Central memory CD4-positive, alpha-beta T cell (primary cell): ENCODE data around the gene PCDH1.
"Not testable (repeated sequence)": the region's sequence is repeated elsewhere in the genome, so short reads cannot be mapped to it uniquely, and the experiment has no call there.

Source experiments
- DNase-seq: peaks from one replicate; pipeline ENCODE4 v3.0.0; 2022
- total RNA-seq, 3 experiments: gene quantifications; one replicate each; lab custom pipeline; 2026; lab: John Stamatoyannopoulos, UW

The PCDH1 gene
- total RNA-seq = 0 to 0.77 (median 0.04) reads per million in 3 experiments

GRCh38 chr5:141878186-141878710 is at the start of gene PCDH1:
Gene PCDH1, minus strand, starts transcription at chr5:141878410. Its CDS starts 148 bp downstream, at chr5:141878262.
- DNase-seq = peak; percentile 18

- DNase-seq = no peak
Observed at GRCh38 chr5:141926434-141926833, 48.2 kb upstream of the PCDH1 start.

- peak; percentile 89 for DNase-seq
Observed at GRCh38 chr5:141923448-141924313, 45.5 kb upstream of the PCDH1 start, which contains the start of gene DELE1. Gene DELE1, plus strand, starts transcription at chr5:141923871. Its CDS starts 71 bp downstream, at chr5:141923942.

GRCh38 chr5:141922827-141923447 is 44.7 kb upstream of the PCDH1 start:
- not testable (repeated sequence) for DNase-seq

- DNase-seq = no peak
Observed at GRCh38 chr5:141920771-141921170, 42.6 kb upstream of the PCDH1 start.

GRCh38 chr5:141919218-141920119 is 41.3 kb upstream of the PCDH1 start:
- no peak for DNase-seq

- DNase-seq = no peak
Observed at GRCh38 chr5:141917760-141918159, 39.5 kb upstream of the PCDH1 start.

GRCh38 chr5:141916522-141916921 is 38.3 kb upstream of the PCDH1 start:
- no peak for DNase-seq

- no peak for DNase-seq
Observed at GRCh38 chr5:141915881-141916336, 37.7 kb upstream of the PCDH1 start.

- no peak for DNase-seq
Observed at GRCh38 chr5:141914797-141915196, 36.6 kb upstream of the PCDH1 start.

GRCh38 chr5:141914199-141914743 is 36.1 kb upstream of the PCDH1 start:
- no peak for DNase-seq

- DNase-seq = no peak
Observed at GRCh38 chr5:141913560-141914198, 35.5 kb upstream of the PCDH1 start.

- DNase-seq = no peak
Observed at GRCh38 chr5:141910271-141910673, 32.1 kb upstream of the PCDH1 start.

- DNase-seq = no peak
Observed at GRCh38 chr5:141909212-141909611, 31.0 kb upstream of the PCDH1 start.

GRCh38 chr5:141908796-141909195 is 30.6 kb upstream of the PCDH1 start:
- no peak for DNase-seq

GRCh38 chr5:141906972-141907371 is 28.8 kb upstream of the PCDH1 start:
- DNase-seq = no peak

- no peak for DNase-seq
Observed at GRCh38 chr5:141906517-141906916, 28.3 kb upstream of the PCDH1 start.

GRCh38 chr5:141904551-141904950 is 26.3 kb upstream of the PCDH1 start:
- no peak for DNase-seq

- DNase-seq = no peak
Observed at GRCh38 chr5:141903261-141903660, 25.1 kb upstream of the PCDH1 start.

GRCh38 chr5:141902015-141902814 is 24.0 kb upstream of the PCDH1 start:
- no peak for DNase-seq
